DMS153 treated with DMSO at 0.1 percent for 48 hours (cell line): ENCODE data around the gene ABHD1.
"Not testable (repeated sequence)": the region's sequence is repeated elsewhere in the genome, so short reads cannot be mapped to it uniquely, and the experiment has no call there.

ENCODE experiments used
- DNase-seq: peaks from one replicate; lab custom pipeline; 2025; ENCODE audit not compliant: unreplicated experiment; lab: John Stamatoyannopoulos, UW

The ABHD1 gene

DNA sequence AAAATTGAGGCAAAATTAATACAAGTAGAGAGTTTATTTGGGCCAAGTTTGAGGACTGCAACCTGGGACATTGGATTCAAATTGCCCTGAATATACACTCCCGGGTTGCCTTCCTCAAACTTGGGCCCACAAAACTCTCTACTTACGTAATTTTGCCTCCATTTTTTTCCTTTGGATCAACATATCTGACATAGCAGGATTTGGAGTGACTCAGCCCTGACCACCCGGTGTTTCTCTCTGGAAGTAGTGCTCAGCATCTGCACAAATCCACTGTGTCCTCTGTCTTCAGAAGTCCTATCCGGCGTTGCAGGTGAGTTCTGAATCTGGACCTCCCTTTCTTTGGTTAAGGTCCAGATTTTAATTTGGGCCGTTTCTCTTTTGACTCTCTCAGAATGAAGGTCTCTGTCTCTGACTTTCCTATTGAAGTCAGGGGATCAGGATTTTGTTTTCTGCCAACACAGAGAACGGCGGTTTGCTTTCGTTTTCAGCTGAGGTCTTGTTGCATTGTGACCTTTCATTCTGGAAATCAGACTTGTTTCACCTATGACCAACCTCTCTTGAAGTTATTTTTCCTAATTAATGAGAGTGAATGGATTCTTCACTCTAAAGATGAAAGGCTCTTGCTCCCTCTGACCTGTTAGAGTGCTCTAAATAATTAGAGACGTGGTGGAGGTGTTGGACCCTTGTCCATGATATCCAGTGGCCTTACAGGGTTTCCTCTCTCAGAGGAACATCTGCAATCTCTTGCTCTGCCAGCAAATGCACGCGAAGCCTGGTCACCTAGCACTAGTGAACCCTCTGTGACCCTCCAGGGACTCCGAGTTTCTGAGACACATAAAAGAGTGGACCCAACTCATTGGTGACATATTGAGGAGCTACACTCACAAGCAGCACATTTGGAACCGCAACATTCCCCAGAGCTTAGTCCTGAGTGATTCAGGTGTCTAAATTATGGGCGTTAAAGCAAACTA, 38.8 kb downstream of the ABHD1 start:
- DNase-seq: no peak

DNA sequence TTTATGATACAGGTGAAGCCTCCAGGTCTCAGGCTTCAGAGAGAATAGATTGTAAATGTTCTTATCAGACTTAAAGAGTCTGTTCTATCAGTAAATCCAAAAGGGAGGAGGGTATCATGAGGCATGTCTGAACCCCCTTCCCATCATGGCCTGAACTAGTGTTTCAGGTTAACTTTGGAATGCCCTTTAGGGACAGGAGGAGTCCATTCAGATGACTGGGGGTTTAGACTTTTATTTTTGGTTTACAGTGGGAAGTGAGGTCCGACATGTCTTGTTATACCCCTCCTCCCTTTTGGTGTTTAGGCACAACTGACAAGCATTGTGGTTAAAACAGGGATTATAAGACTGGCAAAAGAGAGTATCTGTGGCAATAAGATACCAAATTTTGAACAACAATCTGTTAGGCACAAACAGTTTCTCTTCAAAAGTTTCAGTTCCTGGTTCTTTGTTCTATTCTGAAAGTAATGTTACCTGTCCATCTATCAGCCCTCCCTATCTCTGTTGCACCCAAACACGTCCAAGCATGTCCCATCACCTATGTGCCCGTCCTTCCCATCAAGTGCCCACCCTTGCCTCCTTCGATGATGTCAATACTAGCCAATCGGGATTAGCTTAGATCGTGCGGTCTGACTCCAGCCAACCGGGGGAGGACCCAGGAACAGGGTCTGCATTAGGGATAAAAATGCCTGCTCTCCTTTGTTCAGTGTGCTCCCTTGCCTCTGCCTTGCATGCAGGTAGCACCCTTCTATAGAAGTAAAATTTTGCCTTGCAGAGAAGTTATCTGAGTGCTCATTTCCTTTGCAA, 41.5 kb downstream of the ABHD1 start:
- DNase-seq: no peak

DNA sequence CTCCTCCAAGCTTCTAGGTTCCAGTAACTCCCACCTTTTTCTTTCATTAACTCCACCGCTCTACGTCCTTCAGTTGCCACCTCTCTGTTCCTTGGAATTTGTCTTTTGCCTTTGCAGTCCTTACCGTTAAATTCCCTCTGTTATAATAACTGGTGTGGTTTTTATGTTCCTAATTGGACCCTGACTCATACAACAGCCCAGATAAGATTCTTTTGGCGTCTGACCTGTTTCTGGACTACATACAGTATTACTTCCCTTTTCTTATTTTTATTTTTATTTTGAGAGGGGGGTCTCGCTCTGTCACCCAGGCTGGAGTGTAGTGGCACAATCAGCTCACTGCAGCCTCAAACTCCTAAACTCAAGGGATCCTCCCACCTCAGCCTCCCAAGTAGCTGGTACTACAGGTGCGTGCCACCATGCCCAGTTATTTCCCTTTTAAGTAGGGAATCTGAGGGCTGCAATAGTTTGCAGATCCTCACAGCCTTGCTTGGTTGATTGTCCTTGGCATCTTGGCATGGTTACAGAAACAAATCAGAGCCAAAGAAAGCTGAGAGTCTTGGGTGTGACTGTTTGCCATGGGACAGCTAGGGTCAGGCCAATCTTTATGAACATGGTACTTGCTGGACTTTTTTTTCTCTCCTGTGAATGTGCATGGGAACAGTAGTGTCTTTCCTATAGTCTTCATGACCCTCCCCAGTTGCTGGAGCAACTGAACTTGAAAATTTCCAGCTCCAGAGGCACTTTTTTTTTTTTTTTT, 47.1 kb downstream of the ABHD1 start:
- DNase-seq: no peak

DNA sequence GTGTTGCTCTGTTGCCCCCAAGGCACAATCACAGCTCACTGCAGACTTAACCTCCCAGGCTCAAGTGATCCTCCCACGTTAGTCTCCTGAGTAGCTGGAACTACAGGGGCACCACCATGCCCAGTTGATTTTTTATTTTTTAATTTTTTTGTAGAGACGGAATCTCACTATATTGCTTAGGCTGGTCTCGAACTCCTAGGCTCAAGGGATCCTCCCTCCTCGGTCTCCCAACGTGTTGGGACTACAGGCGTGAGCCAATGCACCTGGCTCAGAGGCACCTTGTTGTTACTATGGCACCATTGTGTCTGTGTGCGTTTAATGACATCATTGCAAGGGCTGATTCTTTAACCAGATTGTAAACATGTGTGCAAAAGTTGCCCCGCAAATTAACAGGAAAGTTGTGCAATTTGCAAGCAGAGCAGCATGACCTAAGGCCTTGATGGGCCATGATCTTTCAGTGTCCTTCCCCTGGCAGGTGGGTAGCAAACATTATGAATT, 47.8 kb downstream of the ABHD1 start:
- no peak for DNase-seq

DNA sequence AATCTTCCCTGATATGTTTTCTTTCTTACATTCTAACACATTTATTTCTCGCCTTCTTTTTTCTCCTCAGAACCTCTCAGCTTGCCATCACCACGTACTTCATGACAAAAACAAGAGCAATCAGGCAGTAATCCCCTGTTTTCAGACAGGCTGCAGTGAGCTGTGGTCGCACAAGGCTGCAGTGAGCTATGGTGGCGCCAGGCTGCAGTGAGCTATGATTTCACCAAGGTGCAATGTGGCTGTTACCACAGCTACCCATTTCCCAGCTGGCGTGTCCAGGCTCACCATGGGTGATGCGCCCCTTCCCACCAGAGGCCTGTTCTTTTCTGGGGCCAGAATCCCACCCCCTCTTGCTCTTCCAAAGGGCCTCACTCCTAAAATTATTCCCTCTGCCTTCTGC, 51.0 kb downstream of the ABHD1 start:
- no peak for DNase-seq

DNA sequence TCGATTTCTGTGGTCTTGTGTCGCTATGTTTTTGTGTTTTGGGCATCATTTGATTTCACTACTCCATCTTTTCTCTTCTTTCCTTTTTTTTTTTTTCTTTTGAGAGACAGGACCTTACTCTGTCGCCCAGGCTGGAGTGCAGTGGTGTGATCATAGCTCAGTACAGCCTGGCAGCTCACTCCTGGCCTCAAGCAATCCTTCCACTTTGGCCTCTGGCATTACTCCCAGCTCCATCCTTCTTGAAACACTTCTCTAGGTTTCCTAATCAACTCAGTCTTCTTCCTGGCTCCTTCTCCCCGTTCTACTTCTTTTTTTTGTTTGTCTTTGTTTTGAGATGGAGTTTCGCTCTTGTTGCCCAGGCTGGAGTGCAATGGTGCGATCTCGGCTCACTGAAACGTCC, 51.7 kb downstream of the ABHD1 start:
- DNase-seq: no peak

DNA sequence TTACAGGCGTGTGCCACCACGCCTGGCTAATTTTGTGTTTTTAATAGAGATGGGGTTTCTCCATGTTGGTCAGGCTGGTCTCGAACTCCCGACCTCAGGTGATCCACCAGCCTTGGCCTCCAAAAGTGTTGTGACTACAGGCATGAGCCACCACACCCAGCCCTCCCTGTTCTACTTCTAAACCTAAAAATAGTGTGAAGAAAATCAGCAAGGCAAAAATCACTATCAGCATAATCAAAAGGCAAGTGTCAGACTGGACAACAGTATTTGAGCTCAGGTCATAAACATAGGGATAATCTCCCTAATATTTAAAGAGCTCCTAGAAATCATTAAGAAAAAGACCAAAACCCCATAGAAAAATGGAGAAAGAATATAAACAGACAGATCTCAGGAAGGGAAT, 52.2 kb downstream of the ABHD1 start:
- DNase-seq: not testable (repeated sequence)

DNA sequence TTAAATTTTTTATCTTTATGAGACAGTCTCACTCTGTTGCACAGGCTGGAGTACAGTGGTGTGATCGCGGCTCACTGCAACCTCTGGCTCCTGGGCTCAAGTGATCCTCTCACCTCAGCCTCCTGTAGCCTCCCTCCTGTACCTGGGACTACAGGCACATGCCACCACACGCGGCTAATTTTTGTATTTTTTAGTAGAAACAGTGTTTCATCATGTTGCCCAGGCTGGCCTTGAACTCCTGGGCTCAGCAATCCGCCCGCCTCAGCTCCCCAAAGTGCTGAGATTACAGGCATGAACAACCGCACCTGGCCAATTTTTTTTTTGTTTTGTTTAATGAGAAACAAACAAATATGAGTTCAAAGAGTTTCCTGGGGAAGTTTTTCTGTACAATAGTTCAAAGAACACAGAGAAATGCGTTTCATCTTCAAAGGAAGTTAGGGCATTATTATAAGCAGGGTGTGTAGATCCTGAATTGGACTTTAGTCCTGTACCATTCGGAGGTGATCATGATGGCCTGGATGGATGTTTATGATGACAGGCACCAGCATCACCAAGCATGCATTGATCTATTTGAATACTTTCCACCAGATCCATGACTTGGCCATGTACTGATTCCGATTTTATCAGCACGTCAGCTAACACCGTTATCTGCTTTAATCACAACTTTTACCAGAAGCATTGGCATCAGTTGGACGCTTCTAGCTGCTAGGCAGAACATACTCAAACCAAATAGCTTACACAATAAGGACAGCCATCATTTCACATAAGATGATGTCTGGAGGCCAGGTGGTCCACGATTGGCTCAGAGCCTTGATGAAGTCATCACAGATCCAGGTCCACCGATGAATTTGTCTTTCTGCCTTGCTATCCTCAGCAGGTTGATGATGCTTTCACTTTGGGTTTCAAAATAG, 54.1 kb downstream of the ABHD1 start:
- no peak for DNase-seq

DNA sequence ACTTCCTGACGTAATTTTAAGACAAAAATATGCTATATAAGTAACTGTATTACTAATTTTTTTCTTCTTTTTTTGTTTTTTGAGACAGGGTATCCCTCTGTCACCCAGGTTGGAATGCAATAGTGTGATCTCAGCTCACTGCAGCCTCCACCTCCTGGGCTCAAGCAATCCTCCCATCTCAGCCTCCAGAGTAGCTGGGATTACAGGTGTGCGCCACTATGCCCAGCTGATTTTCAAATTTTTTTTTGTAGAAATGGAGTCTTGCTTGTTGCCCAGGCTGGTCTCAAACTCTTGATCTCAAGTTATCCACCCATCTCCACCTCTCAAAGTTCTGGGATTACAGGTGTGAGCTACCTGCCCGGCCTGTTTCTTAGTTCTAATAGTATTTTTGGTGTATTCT, 54.9 kb downstream of the ABHD1 start:
- no peak for DNase-seq

DNA sequence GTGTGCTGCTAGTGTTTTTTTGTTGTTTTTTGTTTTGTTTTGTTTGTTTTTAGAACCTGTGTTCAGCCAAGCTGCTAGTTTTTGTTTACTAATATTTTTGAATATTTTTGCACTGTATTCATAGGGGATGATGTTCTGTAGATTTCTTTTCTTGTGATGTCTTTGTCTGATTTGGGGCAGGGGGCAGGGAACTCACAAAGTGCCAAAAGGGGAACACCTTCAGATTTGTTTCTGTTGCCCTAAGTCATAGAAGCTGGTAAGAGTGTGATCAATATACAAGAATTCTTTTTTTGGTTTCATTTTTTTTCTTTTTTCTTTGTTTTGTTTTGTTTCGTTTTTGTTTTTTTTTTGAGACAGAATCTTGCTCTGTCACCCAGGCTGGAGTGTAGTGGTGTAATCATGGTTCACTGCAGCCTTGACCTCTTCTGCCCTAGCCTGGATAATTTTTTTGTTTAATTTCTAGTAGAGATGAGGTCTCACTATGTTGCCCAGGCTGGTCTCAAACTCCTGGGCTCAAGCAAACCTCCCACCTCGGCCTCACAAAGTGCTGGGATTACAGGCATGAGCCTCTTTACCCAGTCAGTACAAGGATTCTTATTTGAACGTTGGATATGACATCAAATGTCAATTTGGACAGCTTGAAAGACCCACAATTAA, 55.9 kb downstream of the ABHD1 start:
- no peak for DNase-seq
